K562 (cell line): Measurements from ENCODE around the gene PRPF8. TPM values are rescaled to one million over a fixed set of nuclear protein-coding genes. Genes with fewer than 3 reads are reported as not detected.

Experiments
- BRCA1 ChIP-seq, 2 experiments: fragments of 450-650 bp in 1 of 2; sonication (generic) in 1 of 2; formaldehyde crosslinking in 1 of 2; IDR thresholded peaks; 2 replicates each; pipeline versions ENCODE4 v1.5.0 to v1.6.1; 2017 to 2020; ENCODE audit warnings: mild to moderate bottlenecking in 1 of 2, missing genetic modification reagents in 1 of 2
- DIDO1 ChIP-seq: fragments of 450-650 bp; IDR thresholded peaks from 2 replicates; pipeline ENCODE4 v1.6.1; 2016; ENCODE audit warnings: low read depth, missing biosample characterization, missing genetic modification characterization
- FOXK2 ChIP-seq, 2 experiments: fragments of 450-650 bp; IDR thresholded peaks in 1 of 2; conservative IDR thresholded peaks in 1 of 2; 2 replicates each; pipeline ENCODE4 v1.6.1; 2016; ENCODE audit warnings: low read depth in 2 of 2, mild to moderate bottlenecking in 1 of 2
- HDAC3 ChIP-seq: fragments of 450-650 bp; IDR thresholded peaks from 2 replicates; pipeline ENCODE4 v1.6.1; 2018; ENCODE audit warnings: borderline replicate concordance, mild to moderate bottlenecking, moderate library complexity; ENCODE audit not compliant: partially characterized antibody
- IFI16 ChIP-seq: fragments of 250-450 bp; sonication (Bioruptor Pico); IDR thresholded peaks from 2 replicates; pipeline ENCODE4 v2.1.2; 2022; ENCODE audit warnings: mild to moderate bottlenecking, inconsistent platforms
- KLF10 ChIP-seq: fragments of 250-450 bp; sonication (Bioruptor Pico); IDR thresholded peaks from 2 replicates; pipeline ENCODE4 v1.6.1; 2021; ENCODE audit warnings: matching md5 sums
- RREB1 ChIP-seq: fragments of 250-450 bp; sonication (Bioruptor Pico); IDR thresholded peaks from 2 replicates; pipeline ENCODE4 v1.4.0; 2020
- TEAD1 ChIP-seq, 2 experiments: fragments of 450-650 bp in 1 of 2; sonication (generic) in 1 of 2; formaldehyde crosslinking; IDR thresholded peaks; 2 replicates each; pipeline versions ENCODE4 v1.4.0 to v1.8.0; 2020 to 2022; ENCODE audit warnings: mild to moderate bottlenecking in 2 of 2, missing genetic modification reagents in 1 of 2
- ZNF23 ChIP-seq: fragments of 250-450 bp; sonication (Bioruptor Pico); IDR thresholded peaks from 2 replicates; pipeline ENCODE4 v1.4.0; 2020; ENCODE audit warnings: mild to moderate bottlenecking
- ZNF518B ChIP-seq: fragments of 250-450 bp; sonication (Bioruptor Pico); IDR thresholded peaks from 2 replicates; pipeline ENCODE4 v1.5.0; 2021; ENCODE audit warnings: mild to moderate bottlenecking, moderate library complexity
- polyA plus RNA-seq, 8 experiments: library from polyadenylated mRNA; depleted of rRNA in 4 of 8; stranded (reverse) in 5 of 8; unstranded in 3 of 8; fragments of >200 nt; fragmentation: Nextera tagmentation in 2 of 8; fragmentation: Illumina TruSeq in 1 of 8; extraction: Ambion mirVana in 2 of 8; extraction: Trizol in 1 of 8; gene quantifications; 2 replicates each; pipeline versions ENCODE4 v1.2.1 to v1.2.3, GENCODE V29; 2011 to 2014; ENCODE audit warnings: inconsistent platforms in 1 of 8, missing spikeins in 1 of 8
- total RNA-seq, 7 experiments: library from RNA; depleted of rRNA in 6 of 7; stranded (reverse); fragments of >200 nt in 6 of 7; fragmentation: Illumina TruSeq in 2 of 7; extraction: Trizol in 2 of 7; gene quantifications; 2 replicates each; pipeline versions ENCODE4 v1.2.1 to v1.2.3, GENCODE V29; 2011 to 2021; ENCODE audit warnings: low replicate concordance in 1 of 7
- TF ChIP-seq, protein P1 (sequence below): fragments of 250-450 bp; sonication (Bioruptor Pico); IDR thresholded peaks from 2 replicates; pipeline ENCODE4 v1.9.0; 2021; ENCODE audit warnings: mild to moderate bottlenecking
- TF ChIP-seq, protein P2 (sequence below), 2 experiments: fragments of 450-650 bp in 1 of 2; sonication (generic) in 1 of 2; formaldehyde crosslinking in 1 of 2; IDR thresholded peaks in 1 of 2; conservative IDR thresholded peaks in 1 of 2; 2 replicates each; pipeline versions ENCODE4 v1.6.1 to v1.8.1; 2016 to 2023; ENCODE audit warnings: mild to moderate bottlenecking in 2 of 2, moderate library complexity in 2 of 2, inconsistent platforms in 1 of 2, missing genetic modification reagents in 1 of 2

Gene PRPF8
- total and polyA plus RNA-seq, 9 of the 15 experiments (the other 6 are each of a cell fraction or from before 2014, with no cell fraction given) = 64.3 to 294 (median 85.9) TPM

DNA sequence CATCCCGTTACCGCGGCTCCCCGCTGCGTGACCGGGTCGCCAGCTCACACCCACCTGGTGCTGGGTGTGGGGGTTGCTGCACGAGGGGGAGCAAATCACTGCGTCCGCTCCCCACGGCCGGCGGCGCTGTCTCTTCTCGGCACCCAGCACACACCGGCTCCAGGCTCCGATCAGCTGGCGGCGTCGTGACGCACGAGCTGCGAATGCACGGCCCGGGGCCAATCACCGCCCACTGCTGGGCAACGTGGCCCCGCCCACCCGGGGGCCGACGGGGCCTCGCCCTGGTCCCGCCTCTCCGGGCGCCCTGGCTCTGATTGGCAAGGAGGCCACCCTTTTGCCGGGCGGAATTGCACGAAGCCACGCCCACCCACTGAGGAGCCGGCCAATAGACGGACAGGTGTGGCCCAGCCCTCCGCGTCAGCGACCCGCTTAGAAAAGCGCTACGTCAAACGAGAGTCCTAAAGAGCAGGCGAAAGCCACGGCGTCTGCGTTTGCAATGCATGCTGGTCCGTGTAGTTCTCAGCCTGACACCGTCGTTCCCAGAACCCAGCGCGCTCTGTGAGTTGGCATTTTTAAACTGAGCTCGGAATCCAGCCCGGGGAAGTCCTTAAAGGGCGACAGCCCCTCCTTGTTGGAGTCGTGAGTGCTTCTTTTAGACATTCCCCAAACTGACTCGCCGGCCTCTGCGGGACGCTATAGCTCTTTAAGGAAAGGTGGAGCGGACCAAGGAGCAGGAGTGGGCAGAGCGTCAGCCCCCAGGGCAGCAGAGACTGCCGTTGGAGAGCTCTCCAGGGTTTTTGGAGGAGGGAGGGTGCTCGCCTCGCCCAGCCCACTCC is 31.6 kb upstream of the PRPF8 start (continued):
- TF ChIP-seq ZNF518B = no peak
- no peak for TF ChIP-seq RREB1 (CRISPR knock-in tag)
- no peak for TF ChIP-seq BRCA1 (IDR thresholded peaks at IDR 0.05)
- TF ChIP-seq BRCA1 (CRISPR knock-in tag; IDR thresholded peaks at IDR 0.05) = no peak
- TF ChIP-seq, protein P1, sequence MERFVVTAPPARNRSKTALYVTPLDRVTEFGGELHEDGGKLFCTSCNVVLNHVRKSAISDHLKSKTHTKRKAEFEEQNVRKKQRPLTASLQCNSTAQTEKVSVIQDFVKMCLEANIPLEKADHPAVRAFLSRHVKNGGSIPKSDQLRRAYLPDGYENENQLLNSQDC (CRISPR knock-in tag) = no peak
- TF ChIP-seq, protein P2, sequence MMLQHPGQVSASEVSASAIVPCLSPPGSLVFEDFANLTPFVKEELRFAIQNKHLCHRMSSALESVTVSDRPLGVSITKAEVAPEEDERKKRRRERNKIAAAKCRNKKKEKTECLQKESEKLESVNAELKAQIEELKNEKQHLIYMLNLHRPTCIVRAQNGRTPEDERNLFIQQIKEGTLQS (IDR thresholded peaks at IDR 0.05) = no peak
- TF ChIP-seq, protein P2 (CRISPR knock-in tag; conservative IDR thresholded peaks at IDR 0.05) = no peak
- no peak for TF ChIP-seq DIDO1 (tag)
- no peak for TF ChIP-seq IFI16 (CRISPR knock-in tag)
- no peak for TF ChIP-seq HDAC3
- no peak for TF ChIP-seq KLF10
- no peak for TF ChIP-seq ZNF23 (CRISPR knock-in tag)
- peak in 1 of 2 experiments; percentile 43; a peak in 1 of 4 replicates for TF ChIP-seq TEAD1 (CRISPR knock-in tag; IDR thresholded peaks at IDR 0.05)
- TF ChIP-seq FOXK2 (conservative IDR thresholded peaks at IDR 0.05 in 1 of 2, IDR thresholded peaks at IDR 0.05 in 1 of 2; ENCODE audit: low read depth in 2 of 2) = no peak
